ENCODE measurements around the gene ZNF638. TPM values are rescaled to one million over a fixed set of nuclear protein-coding genes. Genes with fewer than 3 reads are reported as not detected.

The ZNF638 gene
- total RNA-seq, 1 donor from 2014 or later: 115 TPM

DNA sequence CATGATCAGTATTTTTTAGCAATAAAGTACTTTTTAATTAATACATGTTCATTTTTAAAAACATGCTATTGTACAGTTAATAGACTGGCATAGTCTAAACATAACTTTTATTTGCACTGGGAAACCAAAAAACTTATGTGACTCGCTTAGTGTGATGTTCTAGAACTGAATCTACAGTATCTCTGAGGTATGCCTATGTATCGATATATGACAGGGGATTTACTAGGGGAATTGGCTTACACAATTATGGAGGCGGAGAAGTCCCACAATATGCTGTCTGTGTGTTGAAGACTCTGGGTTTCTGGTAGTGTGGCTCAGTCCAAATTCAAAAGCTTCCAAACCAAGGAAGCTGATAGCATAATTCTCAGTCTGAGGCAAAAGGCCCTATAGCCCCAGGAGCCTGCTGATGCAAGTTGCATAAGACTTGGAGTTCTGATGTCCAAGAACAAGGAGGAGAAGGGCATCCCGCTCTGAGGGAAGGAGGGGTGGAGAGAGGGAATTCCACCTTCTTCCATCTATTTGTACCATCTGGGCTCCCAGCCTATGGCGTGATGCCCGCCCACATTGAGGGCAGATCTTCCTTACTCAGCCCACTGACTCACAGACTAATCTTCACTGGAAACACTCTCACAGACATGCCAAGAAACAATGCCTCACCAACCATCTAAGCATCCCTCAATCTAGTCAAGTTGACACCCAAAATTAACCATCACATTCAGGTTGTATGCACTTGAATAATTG is 27.5 kb downstream of the ZNF638 start:
- H3K36me3 ChIP-seq: peaks cover 93% of the 10 kb centered on the region
- intact Hi-C loops (cut with DNase I): no loop called here
- H3K9me3 ChIP-seq: no peaks in the 10 kb centered on the region
- H3K27me3 ChIP-seq (ENCODE audit: low read depth): no peaks in the 10 kb centered on the region
- no peaks in the 10 kb centered on the region for H3K4me1 ChIP-seq
- TF ChIP-seq, protein P1, sequence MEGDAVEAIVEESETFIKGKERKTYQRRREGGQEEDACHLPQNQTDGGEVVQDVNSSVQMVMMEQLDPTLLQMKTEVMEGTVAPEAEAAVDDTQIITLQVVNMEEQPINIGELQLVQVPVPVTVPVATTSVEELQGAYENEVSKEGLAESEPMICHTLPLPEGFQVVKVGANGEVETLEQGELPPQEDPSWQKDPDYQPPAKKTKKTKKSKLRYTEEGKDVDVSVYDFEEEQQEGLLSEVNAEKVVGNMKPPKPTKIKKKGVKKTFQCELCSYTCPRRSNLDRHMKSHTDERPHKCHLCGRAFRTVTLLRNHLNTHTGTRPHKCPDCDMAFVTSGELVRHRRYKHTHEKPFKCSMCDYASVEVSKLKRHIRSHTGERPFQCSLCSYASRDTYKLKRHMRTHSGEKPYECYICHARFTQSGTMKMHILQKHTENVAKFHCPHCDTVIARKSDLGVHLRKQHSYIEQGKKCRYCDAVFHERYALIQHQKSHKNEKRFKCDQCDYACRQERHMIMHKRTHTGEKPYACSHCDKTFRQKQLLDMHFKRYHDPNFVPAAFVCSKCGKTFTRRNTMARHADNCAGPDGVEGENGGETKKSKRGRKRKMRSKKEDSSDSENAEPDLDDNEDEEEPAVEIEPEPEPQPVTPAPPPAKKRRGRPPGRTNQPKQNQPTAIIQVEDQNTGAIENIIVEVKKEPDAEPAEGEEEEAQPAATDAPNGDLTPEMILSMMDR (IDR thresholded peaks at IDR 0.05): no peak
- DNase-seq: no peak
- ATAC-seq: no peak
- H3K4me3 ChIP-seq: no peak overlapping the region
- H3K27ac ChIP-seq: no peak overlapping the region

DNA sequence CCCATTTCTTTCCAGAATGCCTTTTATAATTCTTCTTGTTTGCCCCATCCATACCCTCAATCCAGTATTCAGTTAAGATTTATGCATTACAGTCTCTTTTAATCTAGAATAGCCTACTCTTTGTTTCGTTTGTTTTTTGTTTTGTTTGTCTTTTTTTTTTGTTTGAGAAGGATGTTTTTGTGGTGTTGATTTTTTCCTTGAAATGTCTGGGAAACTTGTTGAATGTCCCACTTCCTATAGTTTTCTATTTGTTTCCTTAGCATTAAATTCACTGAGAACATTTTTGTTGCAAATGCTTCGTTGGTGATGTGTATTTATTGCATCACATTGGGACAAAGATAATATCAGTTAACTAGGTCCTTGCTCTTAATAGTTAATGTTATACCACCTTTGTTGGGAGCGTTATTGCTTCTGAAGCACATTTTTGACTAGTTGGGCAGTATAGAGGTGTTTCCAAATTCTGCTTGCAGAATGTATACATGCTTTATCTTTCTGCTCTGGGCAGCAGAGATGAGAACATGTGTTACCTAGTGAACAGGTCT is 28.9 kb downstream of the ZNF638 start:
- TF ChIP-seq, protein P1 (IDR thresholded peaks at IDR 0.05): no peak
- DNase-seq (no peak), ATAC-seq (no peak)
- Histone ChIP-seq H3K9me3 (no peaks in the 10 kb centered on the region), H3K27ac (no peak overlapping the region), H3K27me3 (ENCODE audit: low read depth) (no peaks in the 10 kb centered on the region), H3K4me1 (no peaks in the 10 kb centered on the region), H3K36me3 (peaks cover 98% of the 10 kb centered on the region), H3K4me3 (no peak overlapping the region)
- intact Hi-C loops (cut with DNase I): no loop called here

DNA sequence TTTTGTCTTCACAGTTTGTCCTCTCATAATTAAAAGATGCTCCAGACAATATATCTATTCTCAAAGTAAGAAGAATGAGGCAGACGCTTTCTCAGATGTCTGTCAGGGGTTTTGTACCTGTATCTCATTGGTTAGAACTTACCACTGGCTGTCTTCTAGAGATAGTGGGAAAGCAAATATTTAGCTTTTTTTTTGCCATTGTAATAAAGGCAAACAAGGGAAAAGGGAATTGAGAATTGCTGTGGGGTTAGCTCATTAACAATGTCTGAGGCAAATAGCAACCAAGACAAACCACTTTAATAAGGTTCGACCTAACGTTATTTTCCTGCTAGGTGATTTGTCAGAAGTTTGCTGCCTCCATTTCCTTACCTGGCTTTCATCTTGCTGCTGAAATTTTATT is 30.0 kb downstream of the ZNF638 start:
- no peak overlapping the region for H3K4me3 ChIP-seq
- H3K9me3 ChIP-seq: no peaks in the 10 kb centered on the region
- no peaks in the 10 kb centered on the region for H3K4me1 ChIP-seq
- H3K27ac ChIP-seq: no peak overlapping the region
- ATAC-seq (no peak), DNase-seq (no peak)
- TF ChIP-seq, protein P1 (IDR thresholded peaks at IDR 0.05): no peak
- intact Hi-C loops (cut with DNase I): no loop called here
- H3K27me3 ChIP-seq (ENCODE audit: low read depth): no peaks in the 10 kb centered on the region
- H3K36me3 ChIP-seq: peaks cover 98% of the 10 kb centered on the region

DNA sequence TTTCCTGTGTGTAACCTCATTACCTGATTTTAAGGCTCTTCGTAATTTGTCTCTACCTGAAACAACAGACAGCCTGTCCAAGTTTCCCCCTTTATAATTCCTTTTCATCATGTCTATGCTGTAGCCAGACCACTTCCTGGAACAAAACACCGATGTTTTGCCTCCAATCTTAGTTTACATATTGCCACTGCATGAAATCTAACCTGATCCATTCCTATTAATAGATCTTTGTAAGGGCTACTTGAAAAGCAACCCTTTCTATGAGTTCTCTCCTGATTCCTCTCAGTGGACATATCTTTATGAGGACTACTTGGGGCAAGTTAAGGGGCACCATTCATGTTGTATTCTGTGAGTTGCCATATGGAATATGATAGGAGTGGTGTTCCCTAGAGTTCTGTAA is 30.9 kb downstream of the ZNF638 start:
- ATAC-seq: no peak
- peaks cover 98% of the 10 kb centered on the region for H3K36me3 ChIP-seq

DNA sequence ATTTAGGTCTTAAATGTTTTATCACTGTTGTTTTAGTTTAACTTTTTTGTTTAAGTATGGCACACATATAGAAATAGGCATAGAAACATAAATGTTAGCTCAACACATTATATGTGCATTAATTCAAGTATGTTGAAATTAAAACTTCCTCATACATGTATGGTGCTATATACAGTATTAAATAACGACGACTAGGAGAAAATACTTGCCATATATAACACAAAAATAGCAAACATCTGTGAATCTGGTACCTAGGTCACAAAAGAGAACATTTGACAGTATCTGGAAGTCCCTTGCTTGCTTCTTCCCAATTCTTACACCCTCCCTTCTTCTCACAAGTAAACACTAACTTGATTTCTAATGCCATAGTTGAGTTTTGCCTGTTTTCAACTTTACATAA is 38.4 kb downstream of the ZNF638 start:
- Histone ChIP-seq H3K36me3 (peaks cover 96% of the 10 kb centered on the region), H3K27me3 (ENCODE audit: low read depth) (no peaks in the 10 kb centered on the region), H3K9me3 (no peaks in the 10 kb centered on the region), H3K27ac (no peak overlapping the region), H3K4me1 (no peaks in the 10 kb centered on the region), H3K4me3 (no peak overlapping the region)
- DNase-seq (no peak), ATAC-seq (no peak)
- intact Hi-C loops (cut with DNase I): no loop called here
- TF ChIP-seq, protein P1 (IDR thresholded peaks at IDR 0.05): no peak

More for the DNA sequence above, 30.9 kb downstream of the ZNF638 start:
- H3K4me1 ChIP-seq: no peaks in the 10 kb centered on the region
- H3K27me3 ChIP-seq (ENCODE audit: low read depth): no peaks in the 10 kb centered on the region
- no peak overlapping the region for H3K27ac ChIP-seq
- H3K9me3 ChIP-seq: no peaks in the 10 kb centered on the region
- DNase-seq: no peak
- TF ChIP-seq, protein P1 (IDR thresholded peaks at IDR 0.05): no peak
- intact Hi-C loops (cut with DNase I): no loop called here
- H3K4me3 ChIP-seq: no peak overlapping the region

Measured in lower lobe of right lung (tissue), 2 donors.